MG63 (cell line): ENCODE results near the gene NLRC4. TPM values are rescaled to one million over a fixed set of nuclear protein-coding genes. Genes with fewer than 3 reads are reported as not detected.
"Not testable (repeated sequence)": the region's sequence is repeated elsewhere in the genome, so short reads cannot be mapped to it uniquely, and the experiment has no call there.

Experiments used
- DNase-seq: peaks from one replicate; pipeline ENCODE4 v3.0.0-alpha.2; 2020
- H3K27me3 ChIP-seq: fragments of 250-450 bp; sonication (Bioruptor Pico); 2 replicates; pipeline ENCODE4 v1.5.1; 2020; ENCODE audit warnings: mild to moderate bottlenecking, moderate library complexity
- H3K36me3 ChIP-seq: fragments of 250-450 bp; sonication (Bioruptor Pico); 2 replicates; pipeline ENCODE4 v1.5.1; 2020; ENCODE audit warnings: mild to moderate bottlenecking, moderate library complexity
- H3K4me3 ChIP-seq: fragments of 250-450 bp; sonication (Bioruptor Pico); 2 replicates; pipeline ENCODE4 v1.5.1; 2020; ENCODE audit warnings: mild to moderate bottlenecking, moderate library complexity
- H3K9me3 ChIP-seq: fragments of 250-450 bp; sonication (Bioruptor Pico); 2 replicates; pipeline ENCODE4 v1.5.1; 2020; ENCODE audit warnings: mild to moderate bottlenecking, moderate library complexity
- total RNA-seq: library from RNA; depleted of rRNA; stranded (reverse); fragments of >200 nt; shearing (Covaris generic); gene quantifications from 2 replicates; pipeline ENCODE4 v1.2.3, GENCODE V29; 2014; ENCODE audit warnings: low replicate concordance; rRNA removed

NLRC4 gene
- not detected in 2 replicates for total RNA-seq

GRCh38 chr2:32264422-32265105 lies at the start of gene NLRC4:
TSS of gene NLRC4 (minus strand) at chr2:32264886. CDS start at chr2:32256775, 8,111 bp downstream.
- Histone ChIP-seq H3K36me3 (no peaks in the 10 kb centered on the region), H3K9me3 (no peaks in the 10 kb centered on the region), H3K27me3 (no peaks in the 10 kb centered on the region), H3K4me3 (no peak within 1 kb of the TSS)
- no peak for DNase-seq

- no peak overlapping the region for H3K4me3 ChIP-seq
- no peak for DNase-seq
- H3K36me3 ChIP-seq, result peaks cover 4% of the 10 kb centered on the region; the same call in 1 of the 2 replicates
- H3K27me3 ChIP-seq, result no peaks in the 10 kb centered on the region
- no peaks in the 10 kb centered on the region for H3K9me3 ChIP-seq
These were observed 45.9 kb upstream of the NLRC4 start for GRCh38 chr2:32310577-32310976.

GRCh38 chr2:32293966-32294562 lies 29.4 kb upstream of the NLRC4 start:
- not testable (repeated sequence) for H3K4me3 ChIP-seq, H3K9me3 ChIP-seq, H3K27me3 ChIP-seq, DNase-seq
- H3K36me3 ChIP-seq, result peaks cover 40% of the 10 kb centered on the region

GRCh38 chr2:32293493-32293892 lies 28.8 kb upstream of the NLRC4 start:
- H3K9me3 ChIP-seq, DNase-seq, H3K4me3 ChIP-seq, H3K27me3 ChIP-seq: not testable (repeated sequence)
- peaks cover 38% of the 10 kb centered on the region for H3K36me3 ChIP-seq

- Histone ChIP-seq H3K27me3 (no peaks in the 10 kb centered on the region), H3K9me3 (no peaks in the 10 kb centered on the region), H3K4me3 (no peak overlapping the region), H3K36me3 (peaks cover 32% of the 10 kb centered on the region)
- no peak for DNase-seq
These were observed 27.1 kb upstream of the NLRC4 start for GRCh38 chr2:32291746-32292145.

- H3K27me3 ChIP-seq, result no peaks in the 10 kb centered on the region
- H3K4me3 ChIP-seq, result no peak overlapping the region
- H3K9me3 ChIP-seq, result no peaks in the 10 kb centered on the region
- H3K36me3 ChIP-seq, result peaks cover 27% of the 10 kb centered on the region
- no peak for DNase-seq
These were observed 25.3 kb upstream of the NLRC4 start for GRCh38 chr2:32290000-32290339.

- Histone ChIP-seq H3K27me3 (no peaks in the 10 kb centered on the region), H3K36me3 (peaks cover 27% of the 10 kb centered on the region), H3K9me3 (no peaks in the 10 kb centered on the region), H3K4me3 (no peak overlapping the region)
- no peak for DNase-seq
These were observed 24.7 kb upstream of the NLRC4 start for GRCh38 chr2:32289165-32289999.

- peaks cover 22% of the 10 kb centered on the region for H3K36me3 ChIP-seq
- no peaks in the 10 kb centered on the region for H3K27me3 ChIP-seq
- H3K9me3 ChIP-seq, result no peaks in the 10 kb centered on the region
- no peak overlapping the region for H3K4me3 ChIP-seq
- DNase-seq, result no peak
These were observed 19.6 kb upstream of the NLRC4 start for GRCh38 chr2:32284321-32284720.

- no peaks in the 10 kb centered on the region for H3K9me3 ChIP-seq
- H3K27me3 ChIP-seq, result no peaks in the 10 kb centered on the region
- peaks cover 18% of the 10 kb centered on the region for H3K36me3 ChIP-seq
- DNase-seq, result no peak
- H3K4me3 ChIP-seq, result peak overlapping the region; percentile 80
These were observed 13.8 kb upstream of the NLRC4 start for GRCh38 chr2:32278478-32278853.

GRCh38 chr2:32277674-32278477 lies 13.2 kb upstream of the NLRC4 start, which contains the start of gene YIPF4:
TSS of gene YIPF4 (plus strand) at chr2:32277904. CDS start at chr2:32278156, 252 bp downstream.
- Histone ChIP-seq H3K27me3 (no peaks in the 10 kb centered on the region), H3K4me3 (peak within 1 kb of the TSS; percentile 80), H3K36me3 (peaks cover 14% of the 10 kb centered on the region), H3K9me3 (no peaks in the 10 kb centered on the region)
- DNase-seq, result peak; percentile 80

- Histone ChIP-seq H3K27me3 (no peaks in the 10 kb centered on the region), H3K4me3 (peak overlapping the region; percentile 80), H3K9me3 (no peaks in the 10 kb centered on the region), H3K36me3 (peaks cover 9% of the 10 kb centered on the region)
- DNase-seq, result no peak
These were observed 12.6 kb upstream of the NLRC4 start for GRCh38 chr2:32277363-32277673.

GRCh38 chr2:32275790-32276189 lies 11.1 kb upstream of the NLRC4 start:
- not testable (repeated sequence) for H3K4me3 ChIP-seq, H3K9me3 ChIP-seq, H3K36me3 ChIP-seq, DNase-seq, H3K27me3 ChIP-seq

- no peak for DNase-seq
- H3K4me3 ChIP-seq, result no peak overlapping the region
- H3K9me3 ChIP-seq, result no peaks in the 10 kb centered on the region
- H3K36me3 ChIP-seq, result no peaks in the 10 kb centered on the region; the same call in 1 of the 2 replicates
- H3K27me3 ChIP-seq, result no peaks in the 10 kb centered on the region
These were observed 9.6 kb upstream of the NLRC4 start for GRCh38 chr2:32274289-32274688.

- H3K4me3 ChIP-seq, result no peak overlapping the region
- no peaks in the 10 kb centered on the region for H3K9me3 ChIP-seq
- DNase-seq, result no peak
- H3K27me3 ChIP-seq, result no peaks in the 10 kb centered on the region
- H3K36me3 ChIP-seq, result no peaks in the 10 kb centered on the region
These were observed 7.6 kb upstream of the NLRC4 start for GRCh38 chr2:32272279-32272678.

- no peaks in the 10 kb centered on the region for H3K27me3 ChIP-seq
- no peaks in the 10 kb centered on the region for H3K36me3 ChIP-seq
- H3K4me3 ChIP-seq, result no peak overlapping the region
- no peak for DNase-seq
- H3K9me3 ChIP-seq, result no peaks in the 10 kb centered on the region
These were observed 6.4 kb upstream of the NLRC4 start for GRCh38 chr2:32271063-32271462.

- no peaks in the 10 kb centered on the region for H3K9me3 ChIP-seq
- no peaks in the 10 kb centered on the region for H3K36me3 ChIP-seq
- no peaks in the 10 kb centered on the region for H3K27me3 ChIP-seq
- no peak overlapping the region for H3K4me3 ChIP-seq
- no peak for DNase-seq
These were observed 2.6 kb downstream of the NLRC4 start for GRCh38 chr2:32262105-32262504.

- Histone ChIP-seq H3K9me3 (no peaks in the 10 kb centered on the region), H3K27me3 (no peaks in the 10 kb centered on the region), H3K4me3 (no peak overlapping the region), H3K36me3 (no peaks in the 10 kb centered on the region)
- no peak for DNase-seq
These were observed 4.3 kb downstream of the NLRC4 start for GRCh38 chr2:32260376-32260775.
